NCI-H748 treated with DMSO at 0.1 percent for 48 hours (cell line): Measurements from ENCODE around the gene BBOF1.

Experiments
- DNase-seq: peaks from one replicate; lab custom pipeline; 2025; lab: John Stamatoyannopoulos, UW

The BBOF1 gene

GRCh38 chr14:74089251-74090020, 70.3 kb downstream of the BBOF1 start:
- no peak for DNase-seq

GRCh38 chr14:74105381-74105780, 86.2 kb downstream of the BBOF1 start:
- no peak for DNase-seq

DNA sequence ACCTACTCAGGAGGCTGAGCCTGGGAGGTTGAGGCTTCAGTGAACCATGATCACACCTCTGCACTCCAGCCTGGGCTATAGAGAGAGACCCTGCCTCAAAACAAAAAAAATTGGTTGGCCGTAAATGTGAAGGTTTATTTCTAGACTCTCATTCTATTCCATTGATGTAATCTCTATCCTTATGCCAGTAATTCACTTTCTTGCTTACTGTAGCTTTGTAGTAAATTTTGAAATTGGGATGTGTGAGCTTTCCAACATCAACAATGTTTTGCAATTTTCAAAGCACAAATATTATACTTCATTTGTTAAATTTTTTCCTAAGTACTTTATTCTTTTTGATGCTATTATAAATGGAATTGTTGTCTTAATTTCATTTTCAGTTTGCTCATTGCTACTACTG, 90.2 kb downstream of the BBOF1 start:
- no peak for DNase-seq

GRCh38 chr14:74111395-74112216, 92.5 kb downstream of the BBOF1 start:
- DNase-seq = peak; percentile 14
